ENCODE measurements around the gene IGIP.

The IGIP gene

DNA sequence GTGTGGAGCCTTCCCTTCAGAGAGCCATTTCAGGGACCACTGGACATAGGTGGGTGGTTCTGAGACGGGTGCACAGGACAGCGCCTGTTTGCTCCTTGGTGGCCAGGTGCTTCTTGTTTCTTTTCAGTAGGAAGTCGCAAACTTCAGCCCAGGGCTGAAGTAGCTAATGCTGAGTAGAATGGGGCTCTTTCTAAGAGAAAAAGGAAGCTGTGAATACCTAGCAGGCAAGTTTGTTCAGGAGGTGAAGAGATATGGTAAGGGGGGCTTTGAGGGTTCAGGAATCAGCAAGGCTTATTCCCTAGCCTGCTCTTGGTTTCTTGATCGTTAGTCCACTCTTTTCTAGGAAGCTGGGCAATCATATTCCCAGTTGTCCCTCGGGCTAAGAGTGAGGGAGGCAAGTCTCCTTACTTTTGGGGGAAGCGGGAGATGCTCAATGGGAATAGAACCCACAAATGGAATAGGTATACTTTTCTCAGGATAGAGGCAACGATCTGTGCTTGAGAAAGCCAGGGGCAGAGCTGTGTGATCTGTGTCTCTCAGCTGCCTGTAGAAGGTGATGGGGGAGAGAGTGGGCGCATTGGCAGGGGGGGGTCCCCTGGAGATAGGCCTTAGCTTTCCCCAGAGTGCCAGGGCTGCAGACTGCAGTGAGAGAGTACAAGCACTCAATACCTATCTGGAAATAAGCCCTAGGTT is 13.7 kb upstream of the IGIP start:
- DNase-seq: no peak

DNA sequence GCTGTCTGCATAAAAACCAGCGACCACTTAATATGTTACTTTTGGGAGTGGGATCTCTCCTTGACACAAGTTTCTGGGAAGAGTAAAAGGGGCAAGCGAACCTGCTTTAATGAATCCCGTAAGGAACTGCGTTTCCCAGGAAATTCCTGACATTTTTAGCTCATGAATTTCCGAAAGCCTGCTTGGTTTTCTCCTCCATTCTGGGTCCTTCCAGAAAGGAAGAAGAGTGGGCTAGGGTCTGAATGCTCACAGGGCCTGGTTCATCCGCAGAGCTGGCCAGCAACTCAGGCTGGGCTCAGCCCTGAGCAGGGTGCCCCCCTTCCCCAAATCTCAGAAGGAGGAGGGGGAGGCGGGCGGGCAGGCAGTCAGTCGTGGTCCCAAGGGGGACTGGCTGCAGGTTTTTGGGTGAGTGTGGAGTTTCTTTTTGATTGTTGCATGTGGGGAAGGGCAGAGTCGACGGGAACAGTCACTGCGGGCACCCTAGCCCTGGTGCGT is 13.0 kb upstream of the IGIP start:
- no peak for DNase-seq

DNA sequence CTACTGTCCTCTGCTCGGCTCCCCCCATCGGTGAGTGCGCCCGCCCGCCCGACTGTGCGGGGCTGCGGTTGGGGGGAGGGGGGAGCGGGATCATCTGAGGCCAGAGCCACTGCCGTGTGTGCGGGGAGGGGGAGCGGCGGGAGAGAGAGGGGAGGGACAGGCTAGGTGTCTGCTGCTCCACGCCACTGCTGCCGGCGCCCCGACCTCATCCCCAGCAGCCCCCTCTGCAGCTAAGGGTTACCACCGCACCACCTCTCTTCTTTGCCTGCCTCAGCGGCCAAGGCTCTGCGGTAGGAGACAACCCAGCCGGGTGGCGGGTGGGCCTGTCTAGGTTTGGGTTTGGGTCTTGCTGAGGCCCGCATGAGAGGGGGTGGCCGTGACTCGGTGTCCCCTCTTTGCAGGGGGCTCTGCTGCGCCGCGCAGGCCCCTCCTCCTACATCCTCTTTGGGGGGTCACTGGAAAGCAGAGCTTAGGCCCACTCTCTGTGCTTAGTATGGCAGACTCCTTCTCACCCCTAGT is 12.5 kb upstream of the IGIP start:
- no peak for DNase-seq

DNA sequence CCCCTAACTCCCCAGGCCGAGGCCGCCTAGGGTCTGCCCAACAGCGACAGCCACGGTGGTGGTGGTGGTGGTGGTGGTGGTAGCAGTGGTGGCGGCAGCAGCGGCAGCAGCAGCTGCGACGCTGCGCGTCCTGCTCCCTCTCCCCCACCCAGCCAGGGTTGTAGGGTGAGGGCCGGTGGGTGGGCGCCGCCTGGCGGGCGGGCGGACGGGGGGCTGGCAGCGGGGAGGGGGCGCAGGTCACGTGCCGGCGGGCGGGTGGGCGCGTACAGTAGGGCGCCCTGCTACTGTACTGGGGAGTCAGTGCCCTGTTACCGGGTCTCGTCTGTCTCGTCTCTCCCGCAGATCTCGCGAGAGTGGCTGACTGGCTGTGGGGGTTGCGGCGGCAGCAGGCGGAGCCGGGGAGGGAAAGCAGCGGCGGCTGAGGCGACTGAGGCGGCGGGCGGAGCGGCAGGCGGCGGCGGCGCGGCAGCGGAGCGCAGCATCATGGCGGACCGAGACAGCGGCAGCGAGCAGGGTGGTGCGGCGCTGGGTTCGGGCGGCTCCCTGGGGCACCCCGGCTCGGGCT is 12.0 kb upstream of the IGIP start, which contains the start of gene PURA:
Gene PURA (plus strand): TSS at position 411 of the 565 bp plus-strand sequence. CDS start 73 bp downstream, at position 484.
- peak; percentile 37 for DNase-seq

DNA sequence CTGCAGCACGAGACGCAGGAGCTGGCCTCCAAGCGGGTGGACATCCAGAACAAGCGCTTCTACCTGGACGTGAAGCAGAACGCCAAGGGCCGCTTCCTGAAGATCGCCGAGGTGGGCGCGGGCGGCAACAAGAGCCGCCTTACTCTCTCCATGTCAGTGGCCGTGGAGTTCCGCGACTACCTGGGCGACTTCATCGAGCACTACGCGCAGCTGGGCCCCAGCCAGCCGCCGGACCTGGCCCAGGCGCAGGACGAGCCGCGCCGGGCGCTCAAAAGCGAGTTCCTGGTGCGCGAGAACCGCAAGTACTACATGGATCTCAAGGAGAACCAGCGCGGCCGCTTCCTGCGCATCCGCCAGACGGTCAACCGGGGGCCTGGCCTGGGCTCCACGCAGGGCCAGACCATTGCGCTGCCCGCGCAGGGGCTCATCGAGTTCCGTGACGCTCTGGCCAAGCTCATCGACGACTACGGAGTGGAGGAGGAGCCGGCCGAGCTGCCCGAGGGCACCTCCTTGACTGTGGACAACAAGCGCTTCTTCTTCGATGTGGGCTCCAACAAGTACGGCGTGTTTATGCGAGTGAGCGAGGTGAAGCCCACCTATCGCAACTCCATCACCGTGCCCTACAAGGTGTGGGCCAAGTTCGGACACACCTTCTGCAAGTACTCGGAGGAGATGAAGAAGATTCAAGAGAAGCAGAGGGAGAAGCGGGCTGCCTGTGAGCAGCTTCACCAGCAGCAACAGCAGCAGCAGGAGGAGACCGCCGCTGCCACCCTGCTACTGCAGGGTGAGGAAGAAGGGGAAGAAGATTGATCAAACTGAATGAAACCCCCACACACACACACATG is 11.2 kb upstream of the IGIP start:
- no peak for DNase-seq

DNA sequence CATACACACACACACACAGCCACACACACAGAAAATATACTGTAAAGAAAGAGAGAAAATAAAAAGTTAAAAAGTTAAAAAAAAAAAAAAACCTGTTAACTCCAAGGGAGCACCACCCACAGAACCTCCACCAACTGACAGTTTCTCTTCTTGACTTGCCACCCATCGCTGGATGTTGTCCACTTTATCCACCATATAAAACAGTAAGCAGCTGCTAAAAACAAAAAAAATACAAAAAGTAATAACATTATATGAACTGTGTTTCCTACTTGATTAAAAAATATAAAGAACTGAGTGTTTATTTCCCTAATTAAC is 10.6 kb upstream of the IGIP start:
- DNase-seq: no peak

DNA sequence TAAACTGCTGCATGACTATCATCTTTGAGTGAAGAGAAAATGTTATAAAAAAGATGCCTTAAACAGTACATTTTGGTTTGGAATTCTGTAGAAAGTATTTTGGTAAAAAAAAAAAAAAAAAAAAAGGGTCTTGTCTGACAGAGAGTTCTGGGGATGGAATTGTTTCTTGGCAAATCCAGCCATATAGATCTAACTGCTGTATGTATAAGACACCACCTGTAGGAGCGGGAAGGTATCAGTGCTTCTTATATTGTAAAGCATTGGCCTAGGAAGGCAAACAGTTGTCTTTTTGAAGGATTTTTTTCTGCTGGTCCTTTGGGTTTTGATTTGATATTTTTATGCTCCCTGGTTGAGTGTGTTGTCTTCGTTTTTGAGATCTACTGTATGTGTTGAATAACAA is 9.0 kb upstream of the IGIP start:
- DNase-seq: no peak

DNA sequence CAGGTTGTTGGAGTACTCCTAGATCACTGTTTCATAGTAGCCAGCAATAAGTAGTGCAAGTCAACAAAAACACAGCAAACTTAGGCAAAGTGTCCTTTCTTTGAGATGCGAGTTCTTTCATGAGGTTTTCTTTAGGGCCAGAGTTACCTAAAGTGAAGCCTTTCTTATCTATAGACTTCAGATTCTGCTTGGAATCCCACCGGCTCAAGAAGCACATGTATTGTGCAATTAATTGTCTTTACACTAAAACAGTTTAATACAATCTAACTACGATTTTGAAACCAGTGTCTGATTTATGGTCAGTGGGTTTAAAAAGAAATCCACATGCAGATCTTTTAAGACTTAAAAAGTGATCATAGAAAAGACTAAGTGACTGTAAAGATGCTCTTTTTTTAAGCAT is 8.2 kb upstream of the IGIP start:
- DNase-seq: no peak

DNA sequence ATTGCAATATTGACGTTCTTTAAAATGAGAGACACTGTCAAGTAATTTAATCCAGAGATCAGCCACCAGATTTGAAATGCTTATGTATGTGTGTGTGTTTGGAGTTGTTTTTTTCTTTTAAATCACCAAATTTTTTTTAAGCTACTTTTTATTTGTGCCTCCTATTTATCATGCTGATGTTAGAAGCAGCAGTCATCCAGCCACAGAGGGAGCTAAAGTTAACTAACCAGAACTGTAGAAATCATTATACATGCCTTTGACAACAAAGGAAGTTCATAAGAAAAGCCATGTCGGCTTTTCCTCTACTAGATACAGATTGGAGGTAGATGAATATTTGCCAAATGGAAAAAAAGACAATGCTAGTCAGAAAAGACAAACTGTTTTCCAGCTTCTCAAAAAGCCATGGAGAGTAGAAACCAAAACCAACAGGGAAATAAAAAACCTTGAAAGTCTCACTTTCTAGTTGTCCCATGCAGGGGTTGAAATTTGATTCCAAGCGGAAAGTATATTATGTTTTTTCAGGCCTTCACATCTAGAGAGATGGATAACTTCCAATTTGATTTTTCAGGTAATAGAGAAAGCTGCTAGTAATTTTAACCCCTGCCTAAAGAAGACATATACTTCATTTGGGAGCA is 7.3 kb upstream of the IGIP start:
- DNase-seq: no peak

DNA sequence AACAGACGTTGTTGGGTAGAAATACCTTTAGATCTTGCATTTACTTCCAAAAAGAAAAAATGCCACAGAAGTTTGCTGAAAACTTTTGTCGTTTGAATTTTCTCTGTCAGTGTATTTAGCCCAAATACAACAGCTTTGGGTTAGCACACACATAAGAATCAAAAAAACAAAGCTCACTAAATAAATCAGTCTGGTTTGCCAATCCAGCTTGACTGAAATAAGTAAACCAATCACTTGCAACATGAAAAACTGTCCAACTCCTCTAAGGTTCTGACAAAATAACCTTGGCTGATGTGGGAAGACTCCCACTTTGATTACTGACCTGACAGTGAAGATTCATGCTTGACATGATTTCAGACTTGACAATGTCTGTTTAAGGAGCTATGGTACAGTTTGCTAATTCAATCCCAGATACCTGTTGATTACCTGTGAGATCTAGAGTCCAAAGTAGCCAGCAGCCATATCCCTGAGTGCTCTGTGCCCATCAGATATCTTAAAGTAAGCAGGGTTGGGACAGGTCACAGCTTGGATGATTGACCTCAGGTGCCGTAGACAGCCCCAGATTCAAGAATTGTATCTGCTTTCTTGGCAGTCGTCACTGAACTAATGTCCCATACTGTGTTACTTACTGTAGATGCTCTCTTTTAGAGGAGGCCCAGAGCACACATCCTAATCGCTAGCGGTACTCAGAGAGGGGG is 727 bp downstream of the IGIP start:
- DNase-seq: no peak

DNA sequence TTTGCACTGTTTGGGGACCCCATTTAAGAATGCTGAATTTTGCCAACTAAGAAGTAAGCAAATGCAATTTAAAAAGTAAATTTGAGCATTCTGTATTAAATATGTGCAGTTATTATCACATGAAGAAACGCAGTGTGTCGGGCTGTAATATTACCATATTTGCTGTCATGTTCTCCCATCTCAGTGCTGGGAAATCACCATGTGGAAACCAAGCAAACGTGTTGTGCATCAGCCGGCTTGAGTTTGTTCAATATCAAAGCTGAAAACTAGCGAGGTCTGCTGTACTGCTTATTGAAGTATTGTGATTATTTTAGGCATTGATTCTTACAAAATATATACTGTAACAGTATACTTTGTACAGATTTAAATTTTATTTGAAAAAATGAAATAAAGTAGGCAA is 2.6 kb downstream of the IGIP start:
- no peak for DNase-seq

DNA sequence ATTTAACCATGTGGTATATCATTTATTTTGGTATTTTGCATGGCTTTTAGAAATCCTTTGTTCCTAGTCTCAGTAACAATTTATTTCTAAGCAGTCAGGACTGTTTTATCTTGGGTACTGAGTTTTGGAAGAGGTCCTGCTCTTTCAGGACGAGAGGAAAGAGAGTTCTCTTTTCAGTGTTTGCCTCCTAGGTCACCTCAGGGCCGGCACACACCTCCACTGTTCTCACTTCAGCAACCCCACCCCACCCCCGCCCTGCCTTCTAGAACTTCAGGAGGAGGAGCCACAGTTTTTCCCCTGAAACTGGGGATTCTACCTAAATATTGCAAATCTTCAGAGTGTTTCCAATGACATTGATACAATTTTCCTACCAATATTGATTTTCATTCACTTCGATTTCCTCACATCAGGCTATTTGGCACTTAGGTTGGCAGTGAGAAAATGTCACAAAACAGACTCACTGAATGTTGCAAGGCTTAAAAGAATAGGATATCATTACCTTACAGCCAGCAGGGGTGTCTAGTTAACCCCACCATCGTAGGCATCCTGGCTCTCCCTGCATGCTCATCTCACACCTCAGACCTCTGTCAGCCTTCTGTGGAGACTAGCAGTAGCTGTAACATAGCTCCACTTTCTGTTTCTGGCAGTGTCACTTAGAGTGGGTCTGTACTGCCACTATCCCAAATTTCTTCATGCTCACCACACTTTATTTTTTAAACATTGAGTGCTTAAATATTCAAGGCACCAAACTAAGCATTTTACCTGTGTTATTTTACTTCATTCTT is 5.4 kb downstream of the IGIP start:
- DNase-seq: no peak

DNA sequence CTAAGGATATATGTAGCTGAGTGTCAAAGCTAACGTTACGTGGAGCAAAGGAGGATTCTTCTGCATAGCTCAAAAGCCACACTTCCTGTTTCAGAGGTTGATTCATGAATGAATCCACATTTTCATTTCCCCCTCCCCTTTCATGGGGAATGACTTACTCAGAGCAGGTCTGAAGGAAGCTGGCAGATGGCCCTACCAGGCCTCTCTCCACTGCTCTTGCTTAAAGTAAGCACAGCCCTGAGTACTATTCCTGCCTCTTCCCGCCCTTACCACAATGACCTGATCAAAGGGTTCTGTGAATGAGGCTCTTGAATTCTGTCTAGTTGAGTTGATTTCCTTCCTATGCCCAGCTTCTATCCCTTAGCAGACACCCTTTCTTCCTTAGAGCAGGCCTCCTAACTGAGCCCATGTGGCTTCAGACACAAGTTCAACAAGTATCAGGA is 6.3 kb downstream of the IGIP start:
- DNase-seq: no peak

DNA sequence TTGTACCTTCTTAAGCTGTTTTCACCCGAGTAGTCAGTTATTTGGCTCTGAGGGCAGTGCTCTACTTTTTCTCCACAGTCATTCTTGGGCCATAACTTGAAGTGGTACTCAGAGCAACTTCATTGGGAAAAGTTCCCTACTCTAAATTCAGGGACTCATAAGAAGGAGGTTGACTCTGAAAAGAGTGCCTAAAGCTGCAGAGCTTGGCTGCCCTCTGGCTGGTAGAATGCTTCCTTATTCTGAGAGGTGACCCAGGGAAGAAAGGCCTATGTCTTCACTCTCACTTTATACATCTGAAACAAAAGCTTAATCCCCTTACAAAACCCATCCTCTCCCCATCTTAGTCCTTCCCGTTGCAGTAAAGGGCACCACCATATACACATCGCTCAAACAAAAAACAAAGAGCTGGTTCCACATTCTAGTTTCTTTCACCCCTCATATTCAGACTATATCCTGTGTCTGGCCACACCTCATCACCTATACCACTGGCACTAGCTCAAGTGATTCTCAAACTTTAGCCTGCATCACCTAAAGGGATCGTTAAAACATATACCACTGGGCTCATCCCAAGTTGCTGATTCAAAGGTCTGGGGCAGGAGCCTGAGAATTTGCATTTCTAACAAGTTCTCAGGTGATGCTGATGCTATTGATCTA is 7.9 kb downstream of the IGIP start:
- DNase-seq: no peak

DNA sequence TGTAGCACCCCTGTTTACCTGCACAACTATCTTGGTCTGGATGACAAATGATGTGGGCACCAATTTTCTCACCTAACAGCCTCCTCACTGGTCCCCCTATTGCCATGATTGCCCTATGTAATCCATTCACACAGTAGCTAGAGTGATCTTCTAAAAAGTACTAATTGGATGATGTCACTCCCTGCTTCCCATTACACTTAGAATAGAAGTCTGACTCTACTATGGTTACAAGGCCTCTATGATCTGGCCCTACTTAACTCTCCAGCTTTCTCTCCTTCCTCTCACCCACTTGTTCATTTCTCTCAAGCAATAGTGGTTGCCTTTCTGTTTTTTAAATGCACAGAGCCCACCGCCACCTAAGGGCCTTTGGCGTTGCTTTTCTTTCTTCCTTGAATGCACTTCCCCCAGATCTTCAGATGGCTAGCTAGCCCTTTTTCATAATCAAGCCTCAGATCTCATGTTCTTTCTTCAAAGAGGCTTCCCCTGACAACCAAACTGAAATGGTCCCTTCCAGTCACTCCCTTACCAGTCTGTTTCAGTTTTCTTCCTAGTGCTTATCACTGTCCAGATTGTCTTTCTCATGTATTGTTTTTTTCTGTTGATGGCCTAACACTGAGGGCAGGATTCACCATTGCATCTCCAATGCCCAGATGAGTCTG is 8.7 kb downstream of the IGIP start:
- DNase-seq: no peak

DNA sequence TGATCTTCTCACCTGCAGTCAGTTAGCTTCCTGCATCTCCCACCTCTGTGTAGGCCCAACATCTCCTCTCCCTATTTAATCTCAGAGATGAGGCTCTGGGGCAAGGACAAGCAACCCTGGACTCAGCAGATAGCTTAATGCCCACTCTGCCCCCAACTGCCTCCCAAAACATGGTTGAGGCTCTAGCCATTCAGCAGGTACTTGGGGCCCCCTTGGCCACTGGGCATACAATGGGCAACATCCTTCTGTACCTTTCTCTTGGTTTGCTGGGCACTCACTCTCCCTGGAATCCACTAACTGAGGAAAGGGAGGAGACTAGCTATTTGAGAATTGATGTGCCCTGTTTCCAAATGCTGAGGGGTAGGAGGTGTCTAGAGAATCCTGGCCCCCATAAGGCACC is 9.4 kb downstream of the IGIP start:
- DNase-seq: no peak

DNA sequence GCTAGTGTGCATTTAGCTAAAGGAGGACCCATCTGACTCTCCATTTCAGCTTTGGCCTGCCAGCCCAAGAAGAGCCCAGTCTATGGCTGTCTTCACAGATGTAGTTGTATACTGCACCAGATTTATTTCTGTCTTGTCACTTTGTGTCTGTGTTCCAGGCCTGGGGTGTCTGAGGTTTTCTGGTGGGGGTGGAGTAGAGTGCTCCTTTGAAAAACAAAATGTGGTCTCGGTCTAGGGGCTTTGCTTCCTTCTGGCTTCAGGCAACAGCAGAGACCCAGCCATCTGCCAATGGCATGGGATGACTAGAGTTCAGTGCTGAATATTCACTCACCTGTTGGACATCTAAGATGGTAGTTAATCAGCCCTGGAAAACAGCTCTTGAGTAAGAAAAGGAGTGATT is 10.9 kb downstream of the IGIP start:
- DNase-seq: no peak

DNA sequence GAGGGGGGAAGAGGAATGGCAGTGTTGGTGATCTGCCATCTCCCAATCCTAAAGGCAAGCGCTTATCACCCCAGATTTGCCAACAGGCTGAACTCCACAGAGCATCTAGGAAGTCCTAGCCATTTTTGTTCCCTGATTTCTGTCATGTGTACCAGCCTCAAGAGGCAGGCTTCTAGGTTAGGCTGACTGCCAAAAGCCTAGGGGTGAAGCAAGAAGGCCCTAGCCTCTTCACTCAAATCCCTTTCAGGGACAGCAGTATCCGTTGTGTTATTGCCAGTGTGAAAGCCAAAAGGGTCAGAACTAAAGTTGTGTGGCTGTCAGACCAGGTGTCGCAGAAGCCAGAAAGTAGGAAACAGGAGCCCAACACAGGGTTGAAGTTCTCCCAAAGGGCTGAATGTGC is 14.7 kb downstream of the IGIP start:
- DNase-seq: no peak

DNA sequence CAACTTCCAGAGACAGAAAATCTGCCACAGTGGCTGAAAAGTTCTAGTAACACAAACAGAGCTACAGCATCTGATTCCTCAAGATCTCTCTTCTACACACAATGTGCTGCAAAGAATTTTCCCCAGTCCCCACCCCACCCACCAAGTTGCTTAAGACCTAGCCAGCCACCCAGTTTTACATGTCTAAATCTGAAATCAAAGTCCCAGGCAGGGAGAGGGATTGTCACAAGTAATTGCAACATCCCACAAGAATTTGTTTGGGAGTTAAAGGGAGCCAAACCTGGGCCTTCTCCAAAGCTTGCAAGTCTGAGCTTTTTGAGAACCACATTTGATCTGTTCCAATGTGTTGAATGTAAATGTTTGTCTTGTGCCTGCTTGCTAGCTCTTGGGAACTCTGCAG is 15.5 kb downstream of the IGIP start:
- DNase-seq: no peak

DNA sequence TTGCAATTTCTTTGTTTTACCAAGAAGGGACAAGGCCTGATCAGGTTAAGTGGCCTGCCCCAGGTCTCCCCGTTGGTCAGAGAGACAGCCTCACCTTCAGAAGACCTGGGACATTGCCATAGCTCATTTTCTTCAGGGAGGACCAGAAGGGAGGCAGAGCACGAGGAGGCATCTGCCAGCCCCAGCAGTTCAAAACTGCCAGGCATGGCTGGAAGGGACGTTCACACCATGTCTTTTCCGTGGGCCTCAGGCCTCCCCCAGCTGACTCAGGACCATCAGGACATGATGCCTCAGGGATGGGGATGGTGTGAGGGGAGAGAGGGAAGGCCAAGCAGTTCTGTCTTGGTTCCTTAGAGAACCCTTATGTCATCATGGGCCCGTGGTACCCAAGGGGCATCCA is 16.5 kb downstream of the IGIP start:
- no peak for DNase-seq

DNA sequence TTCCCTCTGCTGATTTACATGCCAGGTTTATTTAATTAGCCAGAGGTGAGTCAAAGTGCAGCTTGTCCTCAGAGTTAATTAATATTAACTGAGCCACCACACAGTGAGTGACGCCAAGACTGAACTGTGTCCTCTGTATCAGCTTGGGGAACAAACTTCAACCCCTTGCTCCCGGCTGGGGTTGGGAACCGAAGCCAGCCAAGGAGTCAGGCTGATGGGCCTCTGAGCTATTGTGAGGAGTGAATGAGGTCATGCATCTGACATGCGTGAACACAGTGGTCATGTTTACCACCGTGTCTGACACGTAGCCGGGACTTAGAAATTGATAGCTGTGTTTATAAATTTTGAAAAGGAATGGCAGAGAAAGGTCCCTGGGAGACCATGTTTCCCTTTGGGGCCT is 17.1 kb downstream of the IGIP start:
- DNase-seq: no peak

All from KG1 (cell line).